Cerebellar cortex (tissue), 1 donor: ENCODE data around the gene ST6GAL2.

Experiments used
- DNase-seq: peaks from one replicate; pipeline ENCODE4 v3.0.0-alpha.2; 2015; ENCODE audit warnings: low spot score

Gene ST6GAL2

DNA sequence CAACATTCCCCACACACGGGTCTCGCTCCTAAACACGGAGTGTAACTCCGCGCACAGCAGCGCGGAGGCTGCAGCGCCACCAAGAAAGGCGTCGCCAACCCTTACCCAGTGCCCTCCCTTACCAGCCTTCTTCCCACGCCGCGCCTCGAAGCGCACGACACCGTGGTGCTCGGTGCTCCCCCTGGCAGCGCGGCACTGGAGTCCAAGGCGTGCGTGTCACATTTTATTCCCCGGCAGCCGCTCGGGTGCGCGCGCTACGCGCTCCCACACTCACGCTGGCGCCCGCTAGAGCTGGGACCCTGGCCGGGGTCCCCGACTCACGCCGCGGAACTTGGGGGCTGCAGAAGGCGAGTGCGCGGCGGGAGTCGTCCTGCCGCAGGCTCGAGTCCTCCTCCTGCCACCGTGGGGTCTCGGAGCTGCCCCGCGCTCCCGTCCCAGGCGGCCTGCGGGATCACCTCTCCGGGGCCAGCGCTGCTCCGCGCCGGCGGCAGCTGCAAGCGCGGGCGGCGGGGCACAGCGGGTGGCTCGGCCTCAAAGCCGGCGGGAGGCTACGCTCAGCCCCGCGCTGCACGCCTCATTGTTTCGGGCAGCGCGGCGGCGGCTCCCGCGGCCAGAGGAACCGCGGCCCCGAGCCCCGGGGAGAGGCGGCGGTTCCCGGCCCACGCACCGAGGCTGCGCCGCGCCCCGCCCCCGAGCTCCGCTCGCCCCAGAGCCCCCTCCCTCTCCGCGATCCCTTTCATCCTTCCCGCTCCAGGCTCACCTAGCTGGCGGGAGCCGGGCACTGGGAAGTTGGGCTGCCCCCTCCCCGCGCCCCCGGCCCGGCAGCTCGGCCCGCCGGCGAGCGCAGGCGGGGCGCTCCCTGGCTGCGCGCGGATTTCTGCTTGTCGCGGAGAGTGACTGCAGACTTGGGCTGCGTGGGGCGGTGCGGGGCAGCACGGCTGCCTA lies at the start of gene ST6GAL2:
TSS of gene ST6GAL2 (minus strand) at position 197 of the 945 bp plus-strand sequence. CDS start 42,190 bp downstream, outside the sequence.
- no peak for DNase-seq

- DNase-seq: no peak
These were observed 46.7 kb upstream of the ST6GAL2 start for GRCh38 chr2:106932644-106933043.

GRCh38 chr2:106931717-106932335 lies 45.9 kb upstream of the ST6GAL2 start:
- no peak for DNase-seq

DNA sequence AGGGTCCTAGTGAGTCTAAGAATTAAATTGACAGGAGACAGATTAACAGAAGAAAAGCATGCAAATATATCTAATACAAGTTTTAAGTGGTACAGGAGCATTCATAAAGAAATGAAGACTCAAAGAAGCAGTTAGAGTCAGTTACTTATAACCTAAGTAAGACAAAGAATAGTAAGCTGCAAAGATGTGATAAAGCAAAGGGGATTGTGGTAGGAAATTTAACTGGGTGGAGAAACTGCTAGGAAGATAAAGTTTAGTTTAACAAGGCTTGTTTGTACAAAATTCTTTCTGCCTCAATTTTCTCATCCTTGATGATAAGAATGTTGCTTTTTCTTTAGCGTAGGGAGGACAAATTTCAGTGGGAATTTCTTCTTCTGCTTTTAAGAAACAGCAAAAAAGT lies 35.5 kb upstream of the ST6GAL2 start:
- no peak for DNase-seq

DNA sequence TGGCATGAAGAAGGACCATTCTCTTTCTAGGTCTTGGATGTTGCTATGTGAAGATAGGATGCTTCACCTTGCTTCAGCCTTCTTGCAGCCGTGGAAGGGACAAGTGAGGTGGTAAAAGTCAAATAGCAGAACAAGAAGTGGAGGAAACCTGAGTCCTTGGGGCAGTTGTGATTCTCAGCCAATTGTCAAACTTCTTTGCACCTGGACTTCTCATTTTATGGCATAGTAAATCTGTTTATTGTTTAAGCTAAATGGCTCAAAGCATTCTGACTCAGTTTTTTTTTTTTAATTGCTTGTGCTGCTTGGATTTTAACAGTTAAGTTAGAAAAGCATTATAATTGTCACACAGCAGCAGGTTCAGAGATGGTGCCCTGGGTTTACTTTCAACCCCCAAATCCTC lies 33.0 kb upstream of the ST6GAL2 start:
- DNase-seq: no peak

DNA sequence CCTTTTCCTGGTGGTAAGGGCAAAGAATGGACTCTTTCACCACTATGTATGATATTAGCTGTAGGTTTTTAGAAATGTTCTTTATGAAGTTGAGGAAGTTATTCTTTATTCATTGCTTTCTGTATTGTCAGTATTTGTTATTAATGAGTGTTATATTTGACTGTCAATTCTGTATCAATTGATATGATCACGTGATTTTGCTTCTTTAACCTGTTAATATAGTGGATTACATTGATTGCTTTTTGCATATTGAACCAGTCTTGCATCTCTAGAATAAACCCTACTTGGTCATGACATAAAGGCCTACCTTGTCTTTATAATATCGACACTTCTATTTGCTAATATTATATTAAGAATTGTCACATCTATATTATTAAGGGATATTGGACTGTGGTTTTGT lies 18.3 kb upstream of the ST6GAL2 start:
- DNase-seq: no peak

DNA sequence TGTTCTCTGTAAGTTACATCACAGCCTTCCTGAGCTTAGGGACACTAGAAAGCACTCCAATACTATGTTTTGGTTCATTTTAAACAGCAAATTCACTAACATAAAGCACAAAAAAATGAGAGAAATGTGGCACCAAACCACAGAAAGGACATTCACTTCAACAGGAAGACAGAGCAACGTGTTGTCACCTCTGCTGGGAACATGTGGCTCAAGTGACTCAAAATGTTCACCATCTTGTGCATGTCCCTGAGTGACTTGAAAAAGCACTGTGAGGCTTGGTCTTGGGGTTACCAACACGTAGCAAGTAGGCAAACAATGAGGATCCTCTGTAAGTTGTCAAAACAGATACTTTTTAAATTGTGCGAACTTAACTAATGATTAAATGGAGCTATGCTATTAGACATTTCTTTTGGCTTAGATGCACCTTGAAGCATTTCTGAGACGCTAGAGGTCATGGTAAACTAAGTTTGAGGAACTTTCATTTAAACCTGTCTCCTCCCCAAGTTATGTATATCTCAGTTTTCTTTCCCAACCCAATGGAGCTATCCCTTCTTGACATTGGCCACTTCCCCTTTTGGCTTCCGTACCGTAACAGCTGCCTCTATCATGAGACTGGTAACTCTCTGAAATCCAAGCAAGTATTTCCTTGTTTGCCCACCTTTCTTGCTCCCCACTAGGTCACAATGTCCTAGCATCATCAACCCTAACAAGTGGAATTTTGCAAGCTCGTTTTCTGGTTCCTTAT lies 14.0 kb upstream of the ST6GAL2 start:
- DNase-seq: no peak

GRCh38 chr2:106894545-106894944 lies 8.6 kb upstream of the ST6GAL2 start:
- no peak for DNase-seq

DNA sequence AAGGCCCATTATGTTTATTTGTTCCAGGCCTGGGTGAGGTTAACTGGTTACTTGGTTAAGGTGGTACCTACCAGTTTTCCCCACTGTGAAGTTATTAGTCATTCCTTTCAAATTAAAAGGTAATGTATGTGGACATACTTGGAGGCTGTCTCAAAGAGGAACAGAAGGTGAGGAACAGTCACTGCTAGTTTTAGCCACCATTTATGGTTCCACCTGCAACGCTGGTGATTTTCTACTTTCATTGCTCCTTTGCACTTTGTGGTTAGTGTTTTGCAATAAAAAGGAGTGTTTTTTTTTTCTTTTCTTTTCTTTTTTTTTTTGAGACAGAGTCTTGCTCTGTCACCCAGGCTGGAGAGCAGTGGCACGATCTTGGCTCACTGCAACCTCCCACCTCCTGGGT lies 6.1 kb upstream of the ST6GAL2 start:
- DNase-seq: no peak

- DNase-seq: no peak
These were observed 4.6 kb upstream of the ST6GAL2 start for GRCh38 chr2:106890606-106891005.

GRCh38 chr2:106886916-106887758 lies 1.2 kb upstream of the ST6GAL2 start:
- DNase-seq: no peak

DNA sequence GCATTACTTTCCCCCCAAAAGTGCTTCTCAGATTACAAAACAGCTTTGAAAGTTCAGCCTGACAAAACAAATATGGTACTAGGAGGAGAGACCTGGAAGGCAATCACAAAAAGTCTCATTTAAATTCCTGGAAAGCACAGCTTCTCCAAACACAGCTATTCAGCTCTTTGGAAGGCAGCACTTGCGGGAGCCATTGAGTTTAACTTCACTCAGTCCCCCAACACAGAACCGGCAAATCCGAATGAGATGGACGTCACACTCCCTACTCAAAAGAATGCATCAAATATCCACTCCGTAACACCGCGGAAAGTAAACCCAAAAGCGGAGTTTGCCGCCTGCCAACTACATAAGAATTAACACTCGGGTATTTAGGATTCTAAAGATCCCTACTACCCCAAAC lies 638 bp downstream of the ST6GAL2 start:
- DNase-seq: peak; percentile 14

GRCh38 chr2:106882673-106883072 lies 3.3 kb downstream of the ST6GAL2 start:
- no peak for DNase-seq

DNA sequence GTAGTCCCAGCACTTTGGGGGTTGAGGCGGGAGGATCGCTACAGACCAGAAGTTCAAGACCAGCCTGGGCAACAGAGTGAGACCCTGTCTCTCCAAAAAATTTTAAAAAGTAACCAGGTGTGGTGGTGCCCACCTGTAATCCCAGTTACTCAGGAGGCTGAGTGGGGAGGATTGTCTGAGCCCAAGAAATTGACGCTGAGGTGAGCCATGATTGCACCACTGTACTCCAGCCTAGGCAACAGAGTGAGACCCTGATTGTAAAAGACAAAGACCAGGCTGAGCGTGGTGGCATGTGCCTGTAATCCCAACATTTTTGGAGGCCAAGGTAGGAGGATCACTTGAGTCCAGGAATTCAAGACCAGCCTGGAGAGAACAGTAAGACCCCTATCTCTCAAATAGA lies 7.8 kb downstream of the ST6GAL2 start:
- no peak for DNase-seq

- DNase-seq: no peak
These were observed 9.3 kb downstream of the ST6GAL2 start for GRCh38 chr2:106876699-106877098.

GRCh38 chr2:106869512-106870275 lies 16.3 kb downstream of the ST6GAL2 start:
- no peak for DNase-seq

- DNase-seq: no peak
These were observed 17.7 kb downstream of the ST6GAL2 start for GRCh38 chr2:106868275-106868674.

- DNase-seq: peak; percentile 11
These were observed 18.6 kb downstream of the ST6GAL2 start for GRCh38 chr2:106867196-106867953.

DNA sequence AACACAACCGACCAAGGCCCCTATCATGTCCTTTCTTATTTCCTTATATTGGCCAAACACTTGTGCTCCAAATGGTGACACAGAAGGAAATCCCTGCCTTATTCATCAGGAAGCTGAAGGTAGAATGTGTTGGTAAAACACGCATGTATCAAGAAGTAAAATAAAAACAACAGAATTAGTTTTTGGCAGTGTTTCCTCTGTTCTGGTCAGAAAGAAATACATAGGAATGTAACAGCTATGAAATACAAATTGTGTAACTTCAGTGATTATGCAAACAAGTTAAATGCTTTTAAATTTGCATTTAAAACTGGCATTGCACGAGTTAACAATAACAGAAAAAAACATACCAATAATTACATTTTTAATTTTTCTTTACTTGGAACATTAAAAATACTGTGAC lies 19.3 kb downstream of the ST6GAL2 start:
- no peak for DNase-seq

DNA sequence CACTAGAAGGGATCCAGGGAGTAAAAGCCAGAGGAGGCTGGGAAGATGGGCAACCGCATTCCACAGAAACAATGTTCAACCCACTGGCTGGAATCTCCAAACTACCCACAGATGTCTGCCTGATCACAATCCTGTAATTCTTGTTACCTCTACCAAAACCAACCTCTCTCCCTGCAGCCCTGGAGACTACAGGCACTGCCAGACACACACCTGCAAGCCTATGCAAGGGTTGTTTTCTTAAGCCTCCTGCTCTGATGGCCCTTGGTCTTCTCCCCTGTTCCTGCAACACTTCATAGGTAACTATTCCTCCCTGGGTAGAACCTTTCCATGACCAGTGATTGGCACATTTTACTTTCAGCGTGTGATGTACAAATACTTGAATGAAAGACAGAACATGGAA lies 21.9 kb downstream of the ST6GAL2 start:
- no peak for DNase-seq
